NCI-H1417 (cell line): ENCODE data around the gene FBXW5.

Experiments used
- DNase-seq, 3 experiments: peaks; one replicate each; lab custom pipeline; 2025; lab: John Stamatoyannopoulos, UW

FBXW5 gene

DNA sequence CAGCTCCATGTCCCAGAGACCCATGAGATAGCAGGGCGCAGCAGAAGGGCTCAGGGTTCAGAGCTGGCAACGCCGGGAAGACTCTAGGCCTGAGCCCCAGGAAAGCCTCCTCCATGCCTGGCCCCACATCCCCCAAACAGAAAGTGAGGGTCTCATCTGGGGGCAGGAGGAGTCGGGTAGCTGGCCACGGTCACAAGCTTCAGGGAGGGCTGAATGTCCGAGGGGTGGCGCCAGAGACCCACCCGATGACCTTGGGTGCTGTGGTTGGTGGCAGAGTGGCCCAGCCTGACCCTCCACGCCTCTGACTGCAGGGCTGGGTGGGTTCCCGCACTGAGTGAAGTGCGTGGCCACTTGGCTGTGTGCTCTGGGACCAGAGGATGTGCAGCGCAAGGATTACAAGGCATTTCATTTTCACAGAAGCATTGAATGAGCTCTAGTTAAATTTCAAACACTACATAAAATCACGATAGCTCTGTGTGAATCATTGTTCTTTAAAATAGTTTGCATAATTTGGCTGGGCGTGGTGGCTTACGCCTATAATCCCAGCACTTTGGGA lies 3.5 kb upstream of the FBXW5 start:
- peak in 2 of 3 experiments; percentile 14 to 40 for DNase-seq

- no peak for DNase-seq
These were observed 2.7 kb upstream of the FBXW5 start for GRCh38 chr9:136947028-136947891.

- DNase-seq = no peak
These were observed 1.9 kb upstream of the FBXW5 start for GRCh38 chr9:136946228-136947027.

- DNase-seq = no peak
These were observed 1.0 kb upstream of the FBXW5 start for GRCh38 chr9:136945333-136946227.

- DNase-seq = no peak
These were observed 373 bp downstream of the FBXW5 start for GRCh38 chr9:136944212-136944518.

DNA sequence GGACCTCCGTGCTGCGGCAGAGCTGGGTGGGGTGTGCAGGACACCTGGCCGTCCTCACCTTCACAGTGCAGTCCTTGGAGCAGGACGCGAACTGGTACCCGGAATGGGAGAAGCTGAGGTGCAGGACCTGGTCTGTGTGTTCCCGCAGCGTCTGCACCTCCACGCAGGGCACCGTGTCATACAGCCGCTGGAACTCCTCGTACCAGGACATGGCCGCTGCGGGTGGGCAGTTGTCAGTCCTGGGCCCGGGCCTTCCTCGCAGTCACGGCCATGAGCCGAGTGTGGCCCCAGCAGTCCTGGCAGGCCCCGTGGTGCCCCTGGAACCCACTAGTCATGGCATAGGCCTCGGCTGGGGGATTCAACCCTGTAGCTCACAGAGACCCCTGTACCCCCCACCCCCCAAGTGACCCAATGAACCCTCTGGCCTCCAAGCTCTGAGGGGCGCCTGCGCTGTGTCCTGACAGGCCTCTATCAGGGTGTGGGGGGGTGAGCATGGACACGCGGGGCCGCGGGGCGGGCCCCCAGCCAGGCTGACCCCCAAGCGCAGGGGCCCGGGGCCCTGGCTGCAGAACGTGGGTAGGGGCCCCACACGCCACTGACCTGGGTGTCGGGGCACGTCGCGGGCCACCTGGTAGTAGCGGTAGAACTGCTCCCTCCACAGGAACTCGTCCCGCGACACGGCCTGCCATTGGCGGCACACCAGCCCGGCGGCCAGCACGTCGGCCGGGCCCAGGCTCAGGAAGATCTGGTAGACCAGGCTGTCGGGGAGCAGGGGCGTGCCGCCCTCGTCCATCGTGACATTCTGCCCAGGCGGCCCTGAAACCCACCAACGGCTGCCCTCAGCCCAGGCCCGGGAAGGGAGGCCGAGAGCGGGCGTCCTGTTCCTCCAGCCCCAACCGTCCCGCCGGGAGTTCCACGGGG lies 987 bp downstream of the FBXW5 start:
- peak in 2 of 3 experiments; percentile 60 to 62 for DNase-seq

- no peak for DNase-seq
These were observed 1.7 kb downstream of the FBXW5 start for GRCh38 chr9:136942881-136943230.

GRCh38 chr9:136942112-136942880 lies 2.2 kb downstream of the FBXW5 start:
- no peak for DNase-seq

- no peak for DNase-seq
These were observed 3.1 kb downstream of the FBXW5 start for GRCh38 chr9:136941231-136942111.

GRCh38 chr9:136940526-136941230 lies 3.9 kb downstream of the FBXW5 start:
- DNase-seq = no peak

DNA sequence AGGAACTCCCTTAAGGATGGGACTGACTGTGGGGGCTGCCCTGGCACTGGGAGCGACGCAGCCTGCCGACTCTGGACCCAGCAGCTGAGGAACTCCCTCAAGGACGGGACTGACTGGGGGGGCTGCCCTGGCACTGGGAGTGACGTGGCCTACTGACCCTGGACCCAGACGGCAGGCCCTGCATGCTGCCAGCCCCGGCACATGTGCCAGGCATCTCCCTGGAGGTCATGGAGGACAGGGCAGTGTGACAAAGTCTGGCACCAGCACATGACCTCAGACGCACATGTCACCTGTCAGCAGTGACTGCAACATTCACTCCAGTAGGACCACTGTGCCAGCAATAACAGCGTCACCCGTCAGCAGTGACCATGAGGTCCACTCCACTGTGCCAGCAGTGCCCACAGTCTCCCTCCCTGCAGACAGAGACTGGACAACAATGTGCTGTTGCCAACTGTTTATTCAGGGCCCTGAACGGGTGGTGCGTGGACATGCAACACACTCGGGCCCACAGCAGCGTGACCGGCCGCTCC lies 4.5 kb downstream of the FBXW5 start:
- DNase-seq = no peak

- no peak for DNase-seq
These were observed 5.0 kb downstream of the FBXW5 start for GRCh38 chr9:136939431-136939995.

DNA sequence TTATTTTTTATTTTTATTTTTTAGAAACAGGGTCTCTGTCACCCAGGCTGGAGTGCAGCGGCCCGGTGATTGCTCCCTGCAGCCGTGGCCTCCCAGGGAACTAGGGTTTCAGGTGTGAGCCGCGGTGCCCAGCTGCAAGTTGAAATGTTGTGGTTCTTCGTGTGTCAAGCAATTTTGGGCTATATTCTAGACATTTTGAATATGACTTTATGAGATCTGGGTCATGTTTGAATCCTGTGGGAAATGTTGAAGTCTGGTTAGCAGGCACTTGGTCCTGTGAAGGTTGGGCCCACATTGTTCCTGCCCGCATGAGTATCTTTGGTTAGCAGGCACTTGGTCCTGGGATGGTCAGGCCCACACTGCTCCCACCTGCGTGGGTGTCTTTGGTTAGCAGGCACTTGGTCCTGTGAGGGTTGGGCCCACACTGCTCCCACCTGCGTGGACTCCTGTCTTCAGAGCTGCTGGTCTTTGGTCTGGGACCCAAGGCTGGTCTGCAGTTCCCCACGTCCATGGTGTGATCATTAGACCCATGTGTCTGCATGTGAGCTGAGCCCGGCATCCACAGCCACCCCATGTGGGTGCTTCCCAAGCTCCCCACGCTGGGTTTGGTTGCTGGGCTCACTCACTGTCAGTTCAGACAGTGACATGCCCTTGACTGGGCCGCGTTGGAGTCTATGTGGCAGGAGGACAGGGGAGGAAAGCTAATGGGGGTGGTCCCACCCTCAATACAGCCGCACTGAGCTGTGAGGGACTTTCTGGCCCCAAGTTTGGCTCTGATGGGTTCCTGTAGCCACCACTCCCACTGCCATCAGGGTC lies 7.1 kb downstream of the FBXW5 start:
- no peak for DNase-seq

DNA sequence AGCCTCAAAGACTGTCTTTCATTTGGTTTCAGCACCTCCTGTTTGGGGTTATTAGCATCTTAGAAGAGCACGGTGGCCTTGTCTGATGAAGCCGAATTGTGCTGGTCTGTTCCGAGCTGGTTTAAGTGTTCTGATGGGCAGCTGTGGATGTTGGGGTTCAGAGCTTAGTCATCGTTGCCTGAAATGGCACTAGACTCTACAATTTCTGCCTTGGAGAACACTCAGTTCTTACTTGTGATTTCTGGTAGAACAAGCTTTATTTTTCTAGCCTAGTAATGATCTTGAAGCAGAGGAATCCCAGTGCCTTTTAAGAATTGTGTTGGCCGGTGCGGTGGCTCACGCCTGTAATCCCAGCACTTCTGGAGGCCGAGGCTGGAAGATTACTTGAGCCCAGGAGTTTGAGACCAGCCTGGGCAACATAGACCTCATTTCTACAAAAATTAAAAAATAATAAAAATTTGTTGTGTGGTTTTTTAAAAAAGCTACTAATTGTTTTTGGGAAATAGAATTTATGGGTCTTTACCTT lies 7.8 kb downstream of the FBXW5 start:
- DNase-seq = no peak

DNA sequence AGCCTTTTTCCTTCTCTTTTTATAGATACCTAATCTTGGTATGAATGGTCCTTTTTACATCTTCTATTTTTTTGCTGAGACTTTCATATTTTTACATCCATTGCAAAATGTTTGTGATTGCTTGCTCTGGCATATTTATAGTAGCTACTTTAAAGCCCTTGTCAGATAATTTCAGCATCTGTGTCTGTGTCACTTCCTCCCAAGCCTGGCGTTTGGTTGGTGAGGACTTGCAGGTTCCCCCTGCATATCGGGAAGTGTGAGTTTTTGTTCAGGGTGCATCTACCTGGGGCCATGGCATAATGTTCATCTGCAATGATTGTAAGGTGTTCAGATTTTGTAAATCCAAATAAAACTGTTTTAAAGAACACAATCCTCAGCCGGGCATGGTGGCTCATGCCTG lies 8.9 kb downstream of the FBXW5 start:
- no peak for DNase-seq

GRCh38 chr9:136934277-136934676 lies 10.3 kb downstream of the FBXW5 start:
- no peak for DNase-seq

DNA sequence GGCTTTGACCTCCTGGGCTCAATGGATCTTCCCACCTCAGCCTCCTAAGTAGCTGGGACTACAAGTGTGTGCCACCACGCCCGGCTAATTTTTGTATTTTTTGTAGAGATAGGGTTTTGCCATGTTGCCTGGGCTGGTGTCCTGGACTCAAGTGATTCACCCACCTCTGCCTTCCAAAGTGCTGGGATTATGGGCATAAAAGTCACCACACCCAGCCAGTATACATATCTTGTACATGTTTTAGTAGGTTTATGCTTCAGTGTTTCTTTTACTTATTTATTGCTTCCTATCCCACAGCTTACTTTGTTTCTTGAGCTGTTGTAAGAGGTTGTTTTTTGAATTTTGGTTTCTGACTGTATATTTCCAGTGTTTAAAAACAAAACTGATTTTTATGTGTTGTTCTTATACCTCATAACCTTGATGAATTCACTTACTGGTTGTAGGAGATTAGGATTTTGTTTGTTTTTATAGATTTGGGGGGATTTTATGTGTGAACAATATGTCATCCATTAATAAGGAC lies 12.9 kb downstream of the FBXW5 start:
- DNase-seq = no peak
